SU-DHL-6 (cell line): ENCODE data around the gene UBR7.

Source experiments
- H2AFZ ChIP-seq: fragments of 200-600 bp; sonication (generic); 2 replicates; pipeline ENCODE4 v1.6.1; 2014; ENCODE audit warnings: low read depth, mild to moderate bottlenecking, moderate library complexity, mixed read lengths, antibody characterized with exemption, low read length; ENCODE audit not compliant: severe bottlenecking
- H3F3A ChIP-seq: fragments of 200-600 bp; shearing (Covaris generic); 2 replicates; pipeline ENCODE4 v1.6.0; 2016; ENCODE audit warnings: antibody characterized with exemption, mild to moderate bottlenecking; ENCODE audit not compliant: insufficient read depth
- H3K27ac ChIP-seq: fragments of 200-600 bp; sonication (generic); 2 replicates; pipeline ENCODE4 v1.5.1; 2016; ENCODE audit warnings: low read depth, mild to moderate bottlenecking, low read length, moderate library complexity, mixed read lengths
- H3K27me3 ChIP-seq: fragments of 200-600 bp; sonication (generic), shearing (Covaris generic); 2 replicates; pipeline ENCODE4 v1.6.0; 2014; ENCODE audit warnings: mild to moderate bottlenecking, low read length
- H3K36me3 ChIP-seq: fragments of 200-600 bp; sonication (generic); 2 replicates; pipeline ENCODE4 v1.6.1; 2014; ENCODE audit warnings: mild to moderate bottlenecking, low read length, mixed read lengths
- H3K4me2 ChIP-seq: fragments of 300-600, 200-600 bp; shearing (Covaris generic), sonication (generic); 2 replicates; pipeline ENCODE4 v1.6.0; 2014; ENCODE audit warnings: low read length, low read depth, mild to moderate bottlenecking; ENCODE audit not compliant: poor library complexity, severe bottlenecking
- H3K4me3 ChIP-seq: fragments of 200-600 bp; sonication (generic); 2 replicates; pipeline ENCODE4 v1.5.1; 2014; ENCODE audit warnings: antibody characterized with exemption, low read length, mild to moderate bottlenecking, mixed read lengths; ENCODE audit not compliant: insufficient read depth, poor library complexity, severe bottlenecking
- H3K79me2 ChIP-seq: fragments of 200-600 bp; sonication (generic); 2 replicates; pipeline ENCODE4 v1.6.1; 2014; ENCODE audit warnings: mild to moderate bottlenecking, low read length, moderate library complexity; ENCODE audit not compliant: insufficient read depth
- H3K9ac ChIP-seq: fragments of 200-600 bp; sonication (generic); 2 replicates; pipeline ENCODE4 v1.7.0; 2014; ENCODE audit warnings: mild to moderate bottlenecking, low read length
- H3K9me2 ChIP-seq: fragments of 200-600 bp; sonication (generic); replicated peaks from 2 replicates; pipeline ENCODE4 v1.6.1; 2014; ENCODE audit warnings: low read length; ENCODE audit not compliant: insufficient read depth
- H3K9me3 ChIP-seq: fragments of 200-600 bp; sonication (generic); 2 replicates; pipeline ENCODE4 v1.6.1; 2014; ENCODE audit warnings: low read length, mixed read lengths; ENCODE audit not compliant: insufficient read depth
- H4K20me1 ChIP-seq: fragments of 200-600 bp; sonication (generic); 2 replicates; pipeline ENCODE4 v1.6.1; 2014; ENCODE audit warnings: low read depth, mild to moderate bottlenecking, antibody characterized with exemption, low read length, moderate library complexity, mixed read lengths
- CTCF ChIP-seq: fragments of 200-600 bp; sonication (generic); IDR thresholded peaks from one replicate; pipeline ENCODE4 v1.5.1; 2017; ENCODE audit warnings: antibody characterized with exemption, mild to moderate bottlenecking, low read length, moderate library complexity; ENCODE audit not compliant: insufficient read depth, poor library complexity, severe bottlenecking
- EZH2phosphoT487 ChIP-seq: fragments of 200-600 bp; sonication (generic), shearing (Covaris generic); conservative IDR thresholded peaks from 2 replicates; pipeline ENCODE4 v1.6.1; 2018; ENCODE audit warnings: mild to moderate bottlenecking, antibody characterized with exemption, low read length, moderate library complexity, mixed read lengths

Gene UBR7

GRCh38 chr14:93249128-93249831, 42.2 kb downstream of the UBR7 start:
- no peak overlapping the region for H3K9ac ChIP-seq
- H3K79me2 ChIP-seq = no peaks in the 10 kb centered on the region
- no peak overlapping the region for H3K4me3 ChIP-seq
- no peak overlapping the region for H3K27ac ChIP-seq
- no peaks in the 10 kb centered on the region for H3F3A ChIP-seq
- H3K9me3 ChIP-seq = no peaks in the 10 kb centered on the region
- H3K36me3 ChIP-seq = peaks cover 17% of the 10 kb centered on the region; the same call in 1 of the 2 replicates
- no peak for TF ChIP-seq EZH2phosphoT487
- no peak for TF ChIP-seq CTCF
- no peaks in the 10 kb centered on the region for H3K9me2 ChIP-seq
- H3K4me2 ChIP-seq = no peak overlapping the region
- H2AFZ ChIP-seq = no peak overlapping the region
- no peaks in the 10 kb centered on the region for H3K27me3 ChIP-seq
- H4K20me1 ChIP-seq = no peaks in the 10 kb centered on the region

GRCh38 chr14:93262446-93262845, 55.4 kb downstream of the UBR7 start:
- peaks cover 18% of the 10 kb centered on the region; the same call in 1 of the 2 replicates for H3K36me3 ChIP-seq
- H3K27ac ChIP-seq = no peak overlapping the region
- H3K9ac ChIP-seq = no peak overlapping the region
- no peaks in the 10 kb centered on the region for H3K79me2 ChIP-seq
- no peaks in the 10 kb centered on the region for H4K20me1 ChIP-seq
- H3K4me2 ChIP-seq = no peak overlapping the region
- no peaks in the 10 kb centered on the region for H3K27me3 ChIP-seq
- no peaks in the 10 kb centered on the region for H3K9me2 ChIP-seq
- no peak overlapping the region for H2AFZ ChIP-seq
- no peaks in the 10 kb centered on the region for H3F3A ChIP-seq
- TF ChIP-seq CTCF = no peak
- no peak for TF ChIP-seq EZH2phosphoT487
- H3K4me3 ChIP-seq = no peak overlapping the region
- H3K9me3 ChIP-seq = no peaks in the 10 kb centered on the region

GRCh38 chr14:93263416-93263815, 56.4 kb downstream of the UBR7 start:
- no peaks in the 10 kb centered on the region for H4K20me1 ChIP-seq
- H3K27ac ChIP-seq = no peak overlapping the region
- H3K9me2 ChIP-seq = no peaks in the 10 kb centered on the region
- no peaks in the 10 kb centered on the region for H3F3A ChIP-seq
- H2AFZ ChIP-seq = no peak overlapping the region
- no peaks in the 10 kb centered on the region for H3K79me2 ChIP-seq
- H3K9ac ChIP-seq = no peak overlapping the region
- H3K36me3 ChIP-seq = peaks cover 14% of the 10 kb centered on the region; the same call in 1 of the 2 replicates
- H3K4me2 ChIP-seq = no peak overlapping the region
- H3K9me3 ChIP-seq = no peaks in the 10 kb centered on the region
- H3K27me3 ChIP-seq = no peaks in the 10 kb centered on the region
- TF ChIP-seq EZH2phosphoT487 (no peak), CTCF (no peak)
- no peak overlapping the region for H3K4me3 ChIP-seq
